Gastrocnemius medialis (tissue), 4 donors: ENCODE results near the gene PLA2R1. TPM values are rescaled to one million over a fixed set of nuclear protein-coding genes. Genes with fewer than 3 reads are reported as not detected.
A peak's percentile ranks its signal among the peaks of the same experiment; 100 is the strongest.

Experiments
- ATAC-seq, 2 donors: fragments of 150-250 bp; one replicate each; pipeline ENCODE4 v1.9.1; 2016
- DNase-seq, 2 donors: peaks; one replicate each; pipeline ENCODE4 v3.0.0-alpha.2; 2019
- H3K27ac ChIP-seq, 4 donors: fragments of 200-600 bp; sonication (generic); 1 replicate in 1 of 4; 2 replicates in 3 of 4; pipeline ENCODE4 v1.5.1; 2016 to 2018; ENCODE audit warnings: mild to moderate bottlenecking in 2 of 4, moderate library complexity in 1 of 4
- H3K27me3 ChIP-seq, 3 donors: fragments of 200-600 bp; sonication (generic) in 2 of 3; 1 replicate in 1 of 3; 2 replicates in 2 of 3; pipeline versions ENCODE4 v1.5.1 to v1.6.0; 2016 to 2019; ENCODE audit warnings: mild to moderate bottlenecking in 1 of 3, moderate library complexity in 1 of 3
- H3K36me3 ChIP-seq, 2 donors: fragments of 200-600 bp; sonication (generic) in 1 of 2; one replicate each; pipeline ENCODE4 v1.5.1; 2017 to 2018
- H3K4me1 ChIP-seq, 2 donors: fragments of 200-600 bp; sonication (generic) in 1 of 2; one replicate each; pipeline ENCODE4 v1.5.1; 2016 to 2017; ENCODE audit warnings: mild to moderate bottlenecking in 2 of 2
- H3K4me3 ChIP-seq, 4 donors: fragments of 200-600 bp; sonication (generic) in 3 of 4; 1 replicate in 1 of 4; 2 replicates in 3 of 4; pipeline ENCODE4 v1.5.1; 2016 to 2019; ENCODE audit warnings: mild to moderate bottlenecking in 2 of 4
- H3K9me3 ChIP-seq, 3 donors: fragments of 200-600 bp; sonication (generic) in 2 of 3; 1 replicate in 1 of 3; 2 replicates in 2 of 3; pipeline ENCODE4 v1.5.1; 2016 to 2019
- POLR2A ChIP-seq, 2 donors: fragments of 450-650 bp; IDR thresholded peaks; one replicate each; pipeline ENCODE4 v1.6.1; 2017; ENCODE audit warnings: antibody characterized with exemption in 2 of 2, mild to moderate bottlenecking in 2 of 2, moderate library complexity in 2 of 2
- in situ Hi-C, 4 donors: fragments of 200-750 bp; cut with MboI; loops; one replicate each; pipeline versions ENCODE4 v1.15.0 to v1.8.0; 2017; ENCODE audit warnings: low sequenced_read_pairs in 4 of 4
- intact Hi-C: fragments of 100-400 bp; cut with DNase I; formaldehyde crosslinking; loops from one replicate; pipeline ENCODE4 v1.15.1; 2023; ENCODE audit warnings: low total_unique reads
- total RNA-seq, 4 donors: library from RNA; depleted of rRNA; stranded (reverse); fragments of >200 nt; gene quantifications; one replicate each; pipeline versions ENCODE4 v1.1.0 to v1.2.3, GENCODE V29; 2016
- TF ChIP-seq, protein P1 (sequence below), 5 experiments: fragments of 450-650 bp in 3 of 5; fragments of 200-600 bp in 2 of 5; sonication (generic) in 2 of 5; IDR thresholded peaks in 4 of 5; conservative IDR thresholded peaks in 1 of 5; 1 replicate in 4 of 5; 2 replicates in 1 of 5; pipeline ENCODE4 v1.5.1; 2016 to 2019; ENCODE audit warnings: antibody characterized with exemption in 5 of 5, mild to moderate bottlenecking in 3 of 5, moderate library complexity in 3 of 5

PLA2R1 gene
- total RNA-seq, 4 donors from 2014 or later: 0.34 to 1.0 (median 0.45) TPM

DNA sequence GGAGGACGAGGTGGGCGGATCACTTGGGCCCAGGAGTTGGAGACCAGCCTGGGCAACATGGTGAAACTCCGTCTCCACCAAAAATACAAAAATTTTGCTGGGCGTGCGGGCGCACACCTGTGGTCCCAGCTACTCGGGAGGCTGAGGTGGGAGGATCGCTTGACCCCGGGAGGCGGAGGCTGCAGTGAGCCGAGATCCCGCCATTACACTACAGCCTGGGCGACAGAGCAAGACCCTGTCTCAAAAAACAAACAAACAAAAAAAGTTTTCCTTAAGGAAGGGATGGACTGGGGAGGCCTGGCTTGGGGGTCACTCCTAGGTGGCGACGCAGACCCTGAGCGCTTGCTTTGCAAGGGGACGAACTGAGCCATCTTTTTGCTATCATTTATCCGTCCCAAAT lies 882 bp downstream of the PLA2R1 start:
- intact Hi-C loops (no loop called here), in situ Hi-C loops (no loop called here)
- no peaks in the 10 kb centered on the region for H3K9me3 ChIP-seq
- no peak for DNase-seq
- ATAC-seq: no peak
- peaks cover 0 to 6% (median 0%) of the 10 kb centered on the region in 3 donors for H3K27me3 ChIP-seq
- TF ChIP-seq, protein P1, sequence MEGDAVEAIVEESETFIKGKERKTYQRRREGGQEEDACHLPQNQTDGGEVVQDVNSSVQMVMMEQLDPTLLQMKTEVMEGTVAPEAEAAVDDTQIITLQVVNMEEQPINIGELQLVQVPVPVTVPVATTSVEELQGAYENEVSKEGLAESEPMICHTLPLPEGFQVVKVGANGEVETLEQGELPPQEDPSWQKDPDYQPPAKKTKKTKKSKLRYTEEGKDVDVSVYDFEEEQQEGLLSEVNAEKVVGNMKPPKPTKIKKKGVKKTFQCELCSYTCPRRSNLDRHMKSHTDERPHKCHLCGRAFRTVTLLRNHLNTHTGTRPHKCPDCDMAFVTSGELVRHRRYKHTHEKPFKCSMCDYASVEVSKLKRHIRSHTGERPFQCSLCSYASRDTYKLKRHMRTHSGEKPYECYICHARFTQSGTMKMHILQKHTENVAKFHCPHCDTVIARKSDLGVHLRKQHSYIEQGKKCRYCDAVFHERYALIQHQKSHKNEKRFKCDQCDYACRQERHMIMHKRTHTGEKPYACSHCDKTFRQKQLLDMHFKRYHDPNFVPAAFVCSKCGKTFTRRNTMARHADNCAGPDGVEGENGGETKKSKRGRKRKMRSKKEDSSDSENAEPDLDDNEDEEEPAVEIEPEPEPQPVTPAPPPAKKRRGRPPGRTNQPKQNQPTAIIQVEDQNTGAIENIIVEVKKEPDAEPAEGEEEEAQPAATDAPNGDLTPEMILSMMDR (IDR thresholded peaks at IDR 0.05 in 4 of 5, conservative IDR thresholded peaks at IDR 0.05 in 1 of 5): no peak
- no peak for TF ChIP-seq POLR2A (IDR thresholded peaks at IDR 0.05)
- peaks cover 0 to 3% of the 10 kb centered on the region in 2 donors for H3K4me1 ChIP-seq
- no peaks in the 10 kb centered on the region for H3K36me3 ChIP-seq
- peak overlapping the region; percentile 63 to 90 (median 72) for H3K4me3 ChIP-seq
- H3K27ac ChIP-seq: no peak overlapping the region

DNA sequence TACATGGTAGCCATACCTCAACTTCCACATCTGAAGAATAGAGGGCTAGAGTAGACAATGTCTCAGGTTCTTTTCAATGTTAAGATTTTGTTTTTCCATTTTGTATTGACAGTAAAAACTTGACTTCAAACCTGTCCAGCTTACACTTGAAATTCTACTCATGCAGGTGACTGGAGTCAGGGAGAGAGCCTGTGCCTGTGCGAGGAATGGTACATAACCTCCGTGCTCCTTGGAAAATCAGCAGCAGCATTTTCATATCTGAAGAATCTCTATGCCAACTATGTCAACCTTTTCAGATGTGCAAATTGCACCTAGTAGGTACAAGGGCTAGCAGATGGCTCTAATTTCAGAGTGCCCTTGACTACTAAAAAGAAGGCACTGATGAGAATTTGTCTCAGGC lies 2.1 kb downstream of the PLA2R1 start:
- no peak for ATAC-seq
- in situ Hi-C loops (no loop called here), intact Hi-C loops (no loop called here)
- DNase-seq: no peak
- Histone ChIP-seq H3K27ac (no peak overlapping the region), H3K4me3 (no peak overlapping the region), H3K4me1 (peaks cover 0 to 3% of the 10 kb centered on the region in 2 donors), H3K36me3 (no peaks in the 10 kb centered on the region), H3K9me3 (no peaks in the 10 kb centered on the region), H3K27me3 (peaks cover 0 to 6% (median 0%) of the 10 kb centered on the region in 3 donors)
- TF ChIP-seq, protein P1 (IDR thresholded peaks at IDR 0.05 in 4 of 5, conservative IDR thresholded peaks at IDR 0.05 in 1 of 5): no peak
- no peak for TF ChIP-seq POLR2A (IDR thresholded peaks at IDR 0.05)

- no peak overlapping the region for H3K27ac ChIP-seq
Observed at GRCh38 chr2:160057356-160057755, 5.1 kb downstream of the PLA2R1 start.

DNA sequence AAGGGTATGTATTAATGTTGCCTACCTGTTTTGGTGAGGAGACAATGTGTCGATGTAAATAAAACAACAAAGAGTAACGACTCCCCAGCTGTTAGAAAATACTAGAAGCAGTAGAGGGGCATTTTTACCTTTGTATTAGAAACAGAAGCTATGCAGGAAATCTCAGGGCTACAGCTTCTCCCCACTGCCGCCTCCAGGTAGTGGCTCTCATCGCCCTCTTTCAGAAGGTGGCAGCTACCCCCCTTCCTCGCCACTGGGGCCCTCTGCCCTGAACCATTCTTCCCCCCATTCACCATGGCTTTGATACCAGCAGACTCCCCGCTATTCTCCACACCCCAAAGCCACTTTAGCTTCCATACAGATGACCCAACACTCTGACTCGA lies 6.7 kb downstream of the PLA2R1 start:
- H3K27me3 ChIP-seq: peaks cover 0 to 2% (median 0%) of the 10 kb centered on the region in 3 donors
- DNase-seq (no peak), ATAC-seq (no peak)
- no peak for TF ChIP-seq POLR2A (IDR thresholded peaks at IDR 0.05)
- TF ChIP-seq, protein P1 (IDR thresholded peaks at IDR 0.05 in 4 of 5, conservative IDR thresholded peaks at IDR 0.05 in 1 of 5): no peak
- in situ Hi-C loops: no loop called here
- intact Hi-C loops: no loop called here
- H3K4me1 ChIP-seq: no peaks in the 10 kb centered on the region
- H3K4me3 ChIP-seq: no peak overlapping the region
- H3K36me3 ChIP-seq: no peaks in the 10 kb centered on the region
- H3K9me3 ChIP-seq: no peaks in the 10 kb centered on the region
- no peak overlapping the region for H3K27ac ChIP-seq

More at GRCh38 chr2:160057356-160057755, 5.1 kb downstream of the PLA2R1 start:
- intact Hi-C loops (no loop called here), in situ Hi-C loops (no loop called here)
- Histone ChIP-seq H3K36me3 (no peaks in the 10 kb centered on the region), H3K4me3 (no peak overlapping the region), H3K4me1 (no peaks in the 10 kb centered on the region), H3K9me3 (no peaks in the 10 kb centered on the region), H3K27me3 (peaks cover 0 to 6% (median 0%) of the 10 kb centered on the region in 3 donors)
- DNase-seq (no peak), ATAC-seq (no peak)
- no peak for TF ChIP-seq POLR2A (IDR thresholded peaks at IDR 0.05)
- TF ChIP-seq, protein P1 (IDR thresholded peaks at IDR 0.05 in 4 of 5, conservative IDR thresholded peaks at IDR 0.05 in 1 of 5): no peak
